Fibroblast of skin of right biceps (primary cell): ENCODE results near the gene IL12RB1.

Source experiments
- DNase-seq: peaks from one replicate; pipeline ENCODE4 v3.0.0-alpha.2; 2013

Gene IL12RB1

GRCh38 chr19:18086590-18087138 lies at the start of gene IL12RB1:
Gene IL12RB1 (minus strand): TSS chr19:18086934. CDS start chr19:18086823, 111 bp downstream.
- DNase-seq = no peak

- no peak for DNase-seq
Measured at GRCh38 chr19:18135712-18136584, 49.2 kb upstream of the IL12RB1 start.

- no peak for DNase-seq
Measured at GRCh38 chr19:18131841-18132596, 45.3 kb upstream of the IL12RB1 start.

GRCh38 chr19:18130523-18131242 lies 43.9 kb upstream of the IL12RB1 start:
- DNase-seq = no peak

GRCh38 chr19:18128805-18129204 lies 42.1 kb upstream of the IL12RB1 start:
- DNase-seq = no peak

GRCh38 chr19:18128044-18128443 lies 41.3 kb upstream of the IL12RB1 start:
- no peak for DNase-seq

- no peak for DNase-seq
Measured at GRCh38 chr19:18126097-18126496, 39.4 kb upstream of the IL12RB1 start.

GRCh38 chr19:18123819-18124218 lies 37.1 kb upstream of the IL12RB1 start:
- DNase-seq = no peak

GRCh38 chr19:18122860-18123795 lies 36.4 kb upstream of the IL12RB1 start:
- no peak for DNase-seq

GRCh38 chr19:18122424-18122823 lies 35.7 kb upstream of the IL12RB1 start:
- DNase-seq = no peak

- DNase-seq = no peak
Measured at GRCh38 chr19:18121166-18121565, 34.4 kb upstream of the IL12RB1 start.

- DNase-seq = no peak
Measured at GRCh38 chr19:18120127-18120526, 33.4 kb upstream of the IL12RB1 start.

- no peak for DNase-seq
Measured at GRCh38 chr19:18119717-18120105, 33.0 kb upstream of the IL12RB1 start.

GRCh38 chr19:18119013-18119716 lies 32.4 kb upstream of the IL12RB1 start:
- DNase-seq = no peak

- no peak for DNase-seq
Measured at GRCh38 chr19:18118420-18119012, 31.8 kb upstream of the IL12RB1 start.

- DNase-seq = peak; percentile 82
Measured at GRCh38 chr19:18117692-18118378, 31.1 kb upstream of the IL12RB1 start.

GRCh38 chr19:18117364-18117691 lies 30.6 kb upstream of the IL12RB1 start:
- DNase-seq = no peak

- no peak for DNase-seq
Measured at GRCh38 chr19:18114483-18114882, 27.7 kb upstream of the IL12RB1 start.

- DNase-seq = no peak
Measured at GRCh38 chr19:18113827-18114226, 27.1 kb upstream of the IL12RB1 start.

- DNase-seq = peak; percentile 70
Measured at GRCh38 chr19:18112989-18113478, 26.3 kb upstream of the IL12RB1 start.
